NCI-H524 treated with DMSO at 0.1 percent for 48 hours (cell line): ENCODE results near the gene CAPN12.
"Not testable (repeated sequence)": the region's sequence is repeated elsewhere in the genome, so short reads cannot be mapped to it uniquely, and the experiment has no call there.

Source experiments
- DNase-seq: peaks from one replicate; lab custom pipeline; 2025; lab: John Stamatoyannopoulos, UW

Gene CAPN12

GRCh38 chr19:38744298-38744681 lies at the start of gene CAPN12:
TSS of gene CAPN12 (minus strand) at chr19:38744474. CDS start at chr19:38744165, 309 bp downstream.
- DNase-seq = no peak

GRCh38 chr19:38793671-38794070 lies 49.4 kb upstream of the CAPN12 start:
- no peak for DNase-seq

GRCh38 chr19:38793177-38793576 lies 48.9 kb upstream of the CAPN12 start:
- DNase-seq = no peak

GRCh38 chr19:38792250-38793111 lies 48.2 kb upstream of the CAPN12 start:
- DNase-seq = no peak

GRCh38 chr19:38791451-38792064 lies 47.3 kb upstream of the CAPN12 start:
- DNase-seq = not testable (repeated sequence)

GRCh38 chr19:38790507-38791403 lies 46.5 kb upstream of the CAPN12 start:
- DNase-seq = not testable (repeated sequence)

- DNase-seq = no peak
These were observed 44.4 kb upstream of the CAPN12 start, which contains the start of gene LGALS7B for GRCh38 chr19:38788478-38789243. TSS of gene LGALS7B (plus strand) at chr19:38789200. CDS start at chr19:38789227, 27 bp downstream.

- no peak for DNase-seq
These were observed 42.4 kb upstream of the CAPN12 start for GRCh38 chr19:38786572-38787265.

- not testable (repeated sequence) for DNase-seq
These were observed 41.8 kb upstream of the CAPN12 start for GRCh38 chr19:38786061-38786460.

- no peak for DNase-seq
These were observed 41.0 kb upstream of the CAPN12 start for GRCh38 chr19:38785187-38785699.

- no peak for DNase-seq
These were observed 40.0 kb upstream of the CAPN12 start for GRCh38 chr19:38784224-38784623.

- DNase-seq = not testable (repeated sequence)
These were observed 37.9 kb upstream of the CAPN12 start for GRCh38 chr19:38782212-38782611.

GRCh38 chr19:38781058-38781457 lies 36.8 kb upstream of the CAPN12 start:
- DNase-seq = no peak

GRCh38 chr19:38780443-38780842 lies 36.2 kb upstream of the CAPN12 start:
- no peak for DNase-seq

GRCh38 chr19:38778733-38779132 lies 34.5 kb upstream of the CAPN12 start:
- no peak for DNase-seq

GRCh38 chr19:38774181-38774950 lies 30.1 kb upstream of the CAPN12 start:
- no peak for DNase-seq

- DNase-seq = no peak
These were observed 29.3 kb upstream of the CAPN12 start, which contains the start of gene LGALS7 for GRCh38 chr19:38773469-38774177. TSS of gene LGALS7 (minus strand) at chr19:38773517. CDS start at chr19:38773492, 25 bp downstream.

- DNase-seq = not testable (repeated sequence)
These were observed 27.3 kb upstream of the CAPN12 start for GRCh38 chr19:38771569-38771968.

GRCh38 chr19:38770949-38771275 lies 26.6 kb upstream of the CAPN12 start:
- DNase-seq = not testable (repeated sequence)
